ENCODE data around the gene ZNF438.

- no peak for TF ChIP-seq EZH2 (IDR thresholded peaks at IDR 0.05; ENCODE audit: borderline replicate concordance, low read length)
- no peak for TF ChIP-seq CTCF (conservative IDR thresholded peaks at IDR 0.05 in 1 of 2, IDR thresholded peaks at IDR 0.05 in 1 of 2; ENCODE audit: extremely low read depth in 1 of 2, insufficient read depth in 1 of 2, low read depth in 1 of 2, low read length in 2 of 2)
Measured at GRCh38 chr10:30804478-30805055, 227.1 kb downstream of the ZNF438 start.
